Stimulated activated CD4-positive, alpha-beta T cell treated with anti-CD3 and anti-CD28 coated beads, TNF-alpha, amount 100 ng/mL, for 48 hours (primary cell): Measurements from ENCODE around the gene S100PBP.
"Not testable (repeated sequence)": the region's sequence is repeated elsewhere in the genome, so short reads cannot be mapped to it uniquely, and the experiment has no call there.

Experiments used
- DNase-seq, 3 donors: peaks; one replicate each; pipeline ENCODE4 v3.0.0-alpha.2; 2020; ENCODE audit warnings: low read depth in 3 of 3

Gene S100PBP

GRCh38 chr1:32784817-32785216 lies 32.6 kb upstream of the S100PBP start:
- no peak for DNase-seq

DNA sequence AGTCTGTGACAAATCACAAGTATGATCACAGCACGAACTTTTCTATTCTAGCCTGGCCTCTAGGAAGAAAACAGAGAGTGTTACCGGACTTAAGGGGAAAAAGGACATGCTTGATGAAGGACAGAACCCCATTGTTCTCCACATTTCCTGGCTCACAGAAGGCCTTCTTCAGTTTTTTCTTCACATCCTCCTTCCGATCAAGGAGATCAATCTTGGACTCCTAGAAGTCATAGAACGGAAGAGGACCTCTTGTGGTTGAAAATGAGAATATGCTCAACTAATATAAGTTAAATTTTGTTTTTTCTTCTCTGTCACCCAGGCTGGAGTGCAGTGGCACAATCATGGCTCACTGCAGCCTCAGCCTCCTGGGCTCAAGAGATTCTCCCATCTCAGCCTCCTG lies 30.6 kb upstream of the S100PBP start:
- no peak for DNase-seq

- not testable (repeated sequence) for DNase-seq
Measured at GRCh38 chr1:32789356-32789755, 28.1 kb upstream of the S100PBP start.

GRCh38 chr1:32791881-32792280 lies 25.6 kb upstream of the S100PBP start:
- DNase-seq, result no peak

GRCh38 chr1:32795763-32796162 lies 21.7 kb upstream of the S100PBP start:
- DNase-seq, result not testable (repeated sequence)

GRCh38 chr1:32797456-32797855 lies 20.0 kb upstream of the S100PBP start:
- DNase-seq, result no peak

- DNase-seq, result no peak
Measured at GRCh38 chr1:32798191-32798590, 19.3 kb upstream of the S100PBP start.

DNA sequence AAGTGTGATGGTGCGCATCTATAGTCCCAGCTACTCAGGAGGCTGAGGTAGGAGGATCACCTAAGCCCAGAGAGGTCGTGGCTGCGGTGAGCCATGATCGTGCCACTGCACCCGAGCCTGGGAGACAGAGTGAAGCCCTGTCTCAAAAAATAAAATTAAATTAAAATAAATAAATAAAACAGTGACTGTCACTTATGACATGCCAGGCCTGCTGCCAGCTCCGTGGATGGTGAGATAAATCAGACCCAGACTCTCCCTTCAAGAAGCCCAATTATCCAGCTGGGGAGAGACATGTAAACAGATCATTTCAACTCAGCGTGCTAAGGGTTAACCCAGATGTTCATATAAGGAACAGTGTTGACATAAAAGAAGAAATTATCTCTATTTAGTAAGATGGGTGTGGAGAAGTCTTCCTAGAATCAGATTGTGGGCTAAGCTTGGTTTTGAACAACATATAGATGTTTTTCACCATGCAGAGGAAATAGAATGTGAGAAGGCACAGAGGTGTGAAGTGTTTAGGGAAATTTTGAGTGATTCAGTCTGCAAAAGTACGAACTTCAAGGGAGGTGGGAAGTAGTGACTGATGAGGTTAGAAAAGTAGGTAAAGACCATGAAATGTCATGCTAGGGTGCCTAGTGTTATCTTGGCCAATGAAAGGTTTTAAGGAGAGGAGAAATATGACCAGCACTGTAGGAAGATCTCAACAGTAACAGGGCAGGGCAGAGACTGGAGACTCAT lies 18.6 kb upstream of the S100PBP start:
- no peak for DNase-seq

- DNase-seq, result peak in 1 of 3 donors; percentile 22
Measured at GRCh38 chr1:32801096-32801715, 16.2 kb upstream of the S100PBP start.

DNA sequence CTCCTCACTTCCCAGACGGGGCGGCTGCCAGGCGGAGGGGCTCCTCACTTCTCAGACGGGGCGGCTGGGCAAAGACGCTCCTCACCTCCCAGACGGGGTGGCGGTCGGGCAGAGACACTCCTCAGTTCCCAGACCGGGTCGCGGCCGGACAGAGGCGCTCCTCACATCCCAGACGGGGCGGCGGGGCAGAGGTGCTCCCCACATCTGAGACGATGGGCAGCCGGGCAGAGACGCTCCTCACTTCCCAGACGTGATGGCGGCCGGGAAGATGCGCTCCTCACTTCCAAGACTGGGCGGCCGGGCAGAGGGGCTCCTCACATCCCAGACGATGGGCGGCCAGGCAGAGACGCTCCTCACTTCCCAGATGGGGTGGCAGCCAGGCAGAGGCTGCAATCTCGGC lies 13.0 kb upstream of the S100PBP start:
- not testable (repeated sequence) for DNase-seq

GRCh38 chr1:32806290-32806689 lies 11.2 kb upstream of the S100PBP start:
- no peak for DNase-seq

DNA sequence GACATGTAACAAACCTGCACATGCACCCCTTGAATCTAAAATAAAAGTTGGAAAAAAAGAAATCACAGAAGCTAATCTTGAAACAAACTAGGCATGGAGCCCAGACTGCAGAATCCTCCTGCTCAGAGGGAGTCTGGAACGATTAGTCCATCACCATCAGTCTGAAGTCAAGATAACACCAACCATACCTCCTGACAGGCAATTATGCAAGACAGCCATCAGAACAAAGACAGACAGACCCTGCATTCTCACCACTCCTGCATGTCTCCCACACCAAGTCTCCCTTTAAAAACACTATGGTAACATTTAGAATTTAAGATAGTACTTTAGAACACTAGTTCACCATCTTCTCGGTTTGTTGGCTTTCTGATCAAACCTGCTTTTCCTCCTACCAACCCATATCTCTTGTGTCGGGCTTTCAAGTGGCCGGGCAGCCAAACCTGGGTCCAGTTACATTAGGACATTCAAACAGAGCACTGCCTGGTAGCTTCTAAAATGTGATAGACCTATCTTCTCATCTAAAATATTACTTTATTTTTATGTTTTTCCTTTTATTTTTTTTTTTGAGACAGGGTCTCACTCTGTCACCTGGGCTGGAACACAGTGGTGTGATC lies 10.4 kb upstream of the S100PBP start:
- DNase-seq, result no peak

- no peak for DNase-seq
Measured at GRCh38 chr1:32808580-32808979, 8.9 kb upstream of the S100PBP start.

- no peak for DNase-seq
Measured at GRCh38 chr1:32810358-32810757, 7.1 kb upstream of the S100PBP start.

GRCh38 chr1:32811265-32811664 lies 6.2 kb upstream of the S100PBP start:
- no peak for DNase-seq

DNA sequence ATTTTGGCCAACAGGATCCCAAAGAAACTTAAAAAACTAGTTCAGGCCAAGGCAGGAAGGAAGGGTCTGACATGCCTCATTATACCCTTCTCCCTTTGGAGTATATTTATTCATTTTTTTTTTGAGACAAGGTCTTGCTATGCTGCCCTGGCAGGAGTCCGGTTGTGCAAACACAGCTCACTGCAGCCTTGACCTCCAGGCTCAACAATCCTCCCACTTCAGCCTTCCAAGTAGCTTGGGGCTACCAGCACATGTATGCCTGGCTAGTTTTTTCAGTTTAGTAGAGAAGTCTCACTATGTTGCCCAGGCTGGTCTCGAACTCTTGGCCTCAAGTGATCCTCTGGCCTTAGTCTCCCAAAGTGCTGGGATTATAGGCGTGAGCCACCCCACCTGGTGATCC lies 5.5 kb upstream of the S100PBP start:
- no peak for DNase-seq

GRCh38 chr1:32813941-32814739 lies 3.3 kb upstream of the S100PBP start:
- DNase-seq, result no peak

DNA sequence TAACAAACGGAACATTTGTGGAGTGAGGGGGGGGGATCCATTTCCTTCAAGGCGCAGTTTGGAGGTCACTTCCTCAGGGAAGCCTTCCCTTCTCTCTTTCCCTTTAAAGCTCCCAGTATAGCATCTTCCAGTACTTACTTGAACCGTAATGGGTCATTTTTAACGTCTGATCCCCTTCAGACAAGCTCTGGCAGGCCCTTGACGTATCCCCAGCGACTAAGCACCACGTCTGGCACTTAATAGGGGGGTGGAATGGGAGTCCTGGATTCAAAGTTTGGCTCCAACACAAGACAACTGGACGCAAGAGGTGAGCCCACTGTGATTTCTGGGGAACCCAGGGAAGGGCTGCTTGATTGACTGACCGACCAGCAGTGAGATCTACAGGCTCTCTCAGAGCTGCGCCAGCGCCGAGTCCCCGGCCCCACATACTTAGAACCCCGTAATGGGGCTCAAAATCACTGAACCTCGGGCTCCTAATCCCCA lies 736 bp upstream of the S100PBP start:
- no peak for DNase-seq

- DNase-seq, result no peak
Measured at GRCh38 chr1:32817815-32818786, 648 bp downstream of the S100PBP start.

GRCh38 chr1:32818804-32819541 lies 1.5 kb downstream of the S100PBP start:
- DNase-seq, result no peak
